DND-41 (cell line): ENCODE data around the gene NDE1.

Source experiments
- EZH2 ChIP-seq: IDR thresholded peaks from 3 replicates; pipeline ENCODE4 v1.6.1; 2012; ENCODE audit warnings: borderline replicate concordance, low read depth, mild to moderate bottlenecking, moderate library complexity, low read length, inconsistent platforms; ENCODE audit not compliant: severe bottlenecking
- TF ChIP-seq, protein P1 (sequence below): IDR thresholded peaks from 2 replicates; pipeline ENCODE4 v1.5.1; 2012; ENCODE audit warnings: borderline replicate concordance, low read length, moderate library complexity, mild to moderate bottlenecking; ENCODE audit not compliant: poor library complexity, severe bottlenecking; ENCODE audit errors: extremely low read depth

GRCh38 chr16:15672514-15673167, 22.6 kb downstream of the NDE1 start:
- TF ChIP-seq, protein P1, sequence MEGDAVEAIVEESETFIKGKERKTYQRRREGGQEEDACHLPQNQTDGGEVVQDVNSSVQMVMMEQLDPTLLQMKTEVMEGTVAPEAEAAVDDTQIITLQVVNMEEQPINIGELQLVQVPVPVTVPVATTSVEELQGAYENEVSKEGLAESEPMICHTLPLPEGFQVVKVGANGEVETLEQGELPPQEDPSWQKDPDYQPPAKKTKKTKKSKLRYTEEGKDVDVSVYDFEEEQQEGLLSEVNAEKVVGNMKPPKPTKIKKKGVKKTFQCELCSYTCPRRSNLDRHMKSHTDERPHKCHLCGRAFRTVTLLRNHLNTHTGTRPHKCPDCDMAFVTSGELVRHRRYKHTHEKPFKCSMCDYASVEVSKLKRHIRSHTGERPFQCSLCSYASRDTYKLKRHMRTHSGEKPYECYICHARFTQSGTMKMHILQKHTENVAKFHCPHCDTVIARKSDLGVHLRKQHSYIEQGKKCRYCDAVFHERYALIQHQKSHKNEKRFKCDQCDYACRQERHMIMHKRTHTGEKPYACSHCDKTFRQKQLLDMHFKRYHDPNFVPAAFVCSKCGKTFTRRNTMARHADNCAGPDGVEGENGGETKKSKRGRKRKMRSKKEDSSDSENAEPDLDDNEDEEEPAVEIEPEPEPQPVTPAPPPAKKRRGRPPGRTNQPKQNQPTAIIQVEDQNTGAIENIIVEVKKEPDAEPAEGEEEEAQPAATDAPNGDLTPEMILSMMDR = no peak
- no peak for TF ChIP-seq EZH2
